Liver (tissue), 9 donors: Measurements from ENCODE around the gene DNAH3. TPM values are rescaled to one million over a fixed set of nuclear protein-coding genes. Genes with fewer than 3 reads are reported as not detected.

Experiments
- DNase-seq: peaks from one replicate; pipeline ENCODE4 v3.0.0-alpha.2; 2017; ENCODE audit warnings: low spot score
- H3K27ac ChIP-seq, 2 donors: one replicate each; pipeline ENCODE4 v1.7.0; 2013; ENCODE audit warnings: inconsistent platforms in 2 of 2, low read length in 2 of 2, control low read depth in 1 of 2, low read depth in 1 of 2, mild to moderate bottlenecking in 1 of 2
- H3K27me3 ChIP-seq, 4 donors: one replicate each; pipeline versions ENCODE4 v1.6.1 to v1.7.0; 2013; ENCODE audit warnings: low read length in 3 of 4, inconsistent platforms in 1 of 4, mild to moderate bottlenecking in 1 of 4, moderate library complexity in 1 of 4; ENCODE audit not compliant: control insufficient read depth in 4 of 4, insufficient read depth in 4 of 4
- H3K36me3 ChIP-seq, 4 donors: one replicate each; pipeline versions ENCODE4 v1.6.1 to v1.7.0; 2013; ENCODE audit warnings: low read length in 3 of 4, mild to moderate bottlenecking in 3 of 4, low read depth in 1 of 4, moderate library complexity in 1 of 4; ENCODE audit not compliant: control insufficient read depth in 4 of 4, insufficient read depth in 3 of 4
- H3K4me1 ChIP-seq, 4 donors: one replicate each; pipeline versions ENCODE4 v1.6.1 to v1.7.0; 2013; ENCODE audit warnings: low read length in 3 of 4, mild to moderate bottlenecking in 3 of 4, moderate library complexity in 1 of 4; ENCODE audit not compliant: control insufficient read depth in 4 of 4, insufficient read depth in 4 of 4
- H3K4me3 ChIP-seq, 3 donors: one replicate each; pipeline versions ENCODE4 v1.6.1 to v1.7.0; 2013; ENCODE audit warnings: low read length in 3 of 3, control low read depth in 1 of 3, low read depth in 1 of 3, mild to moderate bottlenecking in 1 of 3
- H3K9ac ChIP-seq, 2 donors: one replicate each; pipeline ENCODE4 v1.7.0; 2013; ENCODE audit warnings: low read length in 2 of 2, mild to moderate bottlenecking in 2 of 2, moderate library complexity in 2 of 2, control low read depth in 1 of 2, low read depth in 1 of 2
- H3K9me3 ChIP-seq, 4 donors: one replicate each; pipeline versions ENCODE4 v1.6.1 to v1.7.0; 2013; ENCODE audit warnings: low read length in 3 of 4; ENCODE audit not compliant: control insufficient read depth in 4 of 4
- EGR1 ChIP-seq, 2 donors: IDR thresholded peaks; 2 replicates each; pipeline ENCODE4 v1.6.1; 2016 to 2018; ENCODE audit warnings: antibody characterized with exemption in 2 of 2, low read depth in 2 of 2
- FOXA1 ChIP-seq: IDR thresholded peaks from 2 replicates; pipeline ENCODE4 v1.6.1; 2016; ENCODE audit warnings: antibody characterized with exemption
- FOXA2 ChIP-seq: IDR thresholded peaks from 2 replicates; pipeline ENCODE4 v1.6.1; 2016; ENCODE audit warnings: antibody characterized with exemption
- GABPA ChIP-seq, 2 donors: IDR thresholded peaks in 1 of 2; conservative IDR thresholded peaks in 1 of 2; 2 replicates each; pipeline ENCODE4 v1.6.1; 2016; ENCODE audit warnings: antibody characterized with exemption in 2 of 2, mild to moderate bottlenecking in 1 of 2, moderate library complexity in 1 of 2
- HNF4A ChIP-seq, 2 donors: conservative IDR thresholded peaks; 2 replicates each; pipeline ENCODE4 v1.6.1; 2016; ENCODE audit warnings: antibody characterized with exemption in 2 of 2, mild to moderate bottlenecking in 2 of 2
- HNF4G ChIP-seq: IDR thresholded peaks from 2 replicates; pipeline ENCODE4 v1.6.1; 2016; ENCODE audit warnings: antibody characterized with exemption
- JUND ChIP-seq, 2 donors: IDR thresholded peaks; 2 replicates each; pipeline ENCODE4 v1.6.1; 2016; ENCODE audit warnings: antibody characterized with exemption in 2 of 2
- NR2F2 ChIP-seq: IDR thresholded peaks from 2 replicates; pipeline ENCODE4 v1.6.1; 2016; ENCODE audit warnings: antibody characterized with exemption
- RAD21 ChIP-seq, 2 donors: IDR thresholded peaks; 2 replicates each; pipeline ENCODE4 v1.6.1; 2016; ENCODE audit warnings: antibody characterized with exemption in 2 of 2, mild to moderate bottlenecking in 2 of 2
- RXRA ChIP-seq, 2 donors: IDR thresholded peaks; 2 replicates each; pipeline ENCODE4 v1.6.1; 2017 to 2018; ENCODE audit warnings: antibody characterized with exemption in 2 of 2, mild to moderate bottlenecking in 1 of 2
- SP1 ChIP-seq: IDR thresholded peaks from 2 replicates; pipeline ENCODE4 v1.6.1; 2018; ENCODE audit warnings: antibody characterized with exemption, mild to moderate bottlenecking
- TAF1 ChIP-seq: conservative IDR thresholded peaks from 2 replicates; pipeline ENCODE4 v1.6.1; 2016; ENCODE audit warnings: antibody characterized with exemption, mild to moderate bottlenecking
- YY1 ChIP-seq: IDR thresholded peaks from 2 replicates; pipeline ENCODE4 v1.6.1; 2016; ENCODE audit warnings: antibody characterized with exemption, mild to moderate bottlenecking
- WGBS: extraction: QIAGEN DNeasy Blood & Tissue Kit; methylation state at CpG from one replicate; pipeline ENCODE4 v1.1.7; 2013; 5-methylcytosine and 5-hydroxymethylcytosine counted together
- polyA plus RNA-seq, 2 donors: library from polyadenylated mRNA; stranded (reverse) in 1 of 2; unstranded in 1 of 2; fragments of 200-250 nt in 1 of 2; fragments of >200 nt in 1 of 2; fragmentation: Nextera tagmentation in 1 of 2; extraction: Ambion mirVana in 1 of 2; gene quantifications; one replicate each; pipeline versions ENCODE4 v1.2.1 to v1.2.3, GENCODE V29; 2013 to 2015
- total RNA-seq, 2 donors: library from RNA; depleted of rRNA; stranded (reverse); fragments of >200 nt; gene quantifications; one replicate each; pipeline ENCODE4 v1.2.3, GENCODE V29; 2014
- TF ChIP-seq, protein P1 (sequence below): fragments of 150-350 bp; IDR thresholded peaks from 2 replicates; pipeline ENCODE4 v1.5.1; 2017; ENCODE audit warnings: improper control_type of control experiment, low read depth, low read length; ENCODE audit not compliant: missing input control
- TF ChIP-seq, protein P2 (sequence below): IDR thresholded peaks from 2 replicates; pipeline ENCODE4 v1.6.1; 2016; ENCODE audit warnings: antibody characterized with exemption
- TF ChIP-seq, protein P3 (sequence below): IDR thresholded peaks from 2 replicates; pipeline ENCODE4 v1.6.1; 2016; ENCODE audit warnings: antibody characterized with exemption
- donor health status: healthy.
- donor health status: healthy.
- donor health status: healthy.
- donor health status: healthy.
- donor health status: healthy.

The DNAH3 gene
- total and polyA plus RNA-seq, 4 donors: not detected

DNA sequence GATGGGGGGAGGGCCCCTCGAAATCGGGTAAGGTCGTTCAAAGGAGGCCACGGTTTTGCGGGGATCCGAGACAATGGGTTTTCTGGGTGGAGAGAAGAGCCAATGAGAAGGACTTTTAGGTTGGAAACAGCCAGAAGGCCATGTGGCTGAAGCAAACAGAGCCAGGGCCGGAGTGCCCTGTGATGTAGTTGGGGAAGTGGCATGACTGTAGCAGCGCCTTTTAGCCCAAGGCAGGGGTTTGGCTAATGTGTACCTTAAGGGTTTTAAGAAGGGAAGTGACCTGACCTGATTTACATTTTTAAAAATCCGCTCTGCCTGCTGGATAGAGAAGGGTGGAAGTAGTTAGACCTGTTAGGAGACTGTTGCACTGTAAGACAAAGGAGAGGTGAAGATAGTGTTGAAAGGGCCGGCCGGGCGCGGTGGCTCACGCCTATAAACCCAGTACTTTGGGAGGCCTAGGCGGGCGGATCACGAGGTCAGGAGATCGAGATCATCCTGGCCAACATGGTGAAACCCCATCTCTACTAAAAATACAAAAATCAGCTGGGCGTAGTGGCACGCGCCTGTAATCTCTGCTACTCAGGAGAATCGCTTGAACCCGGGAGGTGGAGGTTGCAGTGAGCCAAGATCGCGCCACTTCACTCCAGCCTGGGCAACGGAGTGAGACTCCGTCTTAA, 249.1 kb downstream of the DNAH3 start:
- TF ChIP-seq FOXA1: no peak
- TF ChIP-seq JUND (IDR thresholded peaks at IDR 0.05): no peak
- TF ChIP-seq, protein P1, sequence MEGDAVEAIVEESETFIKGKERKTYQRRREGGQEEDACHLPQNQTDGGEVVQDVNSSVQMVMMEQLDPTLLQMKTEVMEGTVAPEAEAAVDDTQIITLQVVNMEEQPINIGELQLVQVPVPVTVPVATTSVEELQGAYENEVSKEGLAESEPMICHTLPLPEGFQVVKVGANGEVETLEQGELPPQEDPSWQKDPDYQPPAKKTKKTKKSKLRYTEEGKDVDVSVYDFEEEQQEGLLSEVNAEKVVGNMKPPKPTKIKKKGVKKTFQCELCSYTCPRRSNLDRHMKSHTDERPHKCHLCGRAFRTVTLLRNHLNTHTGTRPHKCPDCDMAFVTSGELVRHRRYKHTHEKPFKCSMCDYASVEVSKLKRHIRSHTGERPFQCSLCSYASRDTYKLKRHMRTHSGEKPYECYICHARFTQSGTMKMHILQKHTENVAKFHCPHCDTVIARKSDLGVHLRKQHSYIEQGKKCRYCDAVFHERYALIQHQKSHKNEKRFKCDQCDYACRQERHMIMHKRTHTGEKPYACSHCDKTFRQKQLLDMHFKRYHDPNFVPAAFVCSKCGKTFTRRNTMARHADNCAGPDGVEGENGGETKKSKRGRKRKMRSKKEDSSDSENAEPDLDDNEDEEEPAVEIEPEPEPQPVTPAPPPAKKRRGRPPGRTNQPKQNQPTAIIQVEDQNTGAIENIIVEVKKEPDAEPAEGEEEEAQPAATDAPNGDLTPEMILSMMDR: no peak
- TF ChIP-seq TAF1: no peak
- Histone ChIP-seq H3K4me3 (peak overlapping the region; percentile 63 to 89 (median 88)), H3K9me3 (no peaks in the 10 kb centered on the region), H3K9ac (peak overlapping the region; percentile 77 to 98), H3K36me3 (peaks cover 0 to 8% (median 1%) of the 10 kb centered on the region in 4 donors), H3K27me3 (no peaks in the 10 kb centered on the region), H3K4me1 (peaks cover 8 to 45% (median 34%) of the 10 kb centered on the region in 4 donors), H3K27ac (peak overlapping the region; percentile 92 to 97)
- WGBS: 53% methylated on average over 27 of the region's 27 CpGs
- peak; percentile 36 for DNase-seq

DNA sequence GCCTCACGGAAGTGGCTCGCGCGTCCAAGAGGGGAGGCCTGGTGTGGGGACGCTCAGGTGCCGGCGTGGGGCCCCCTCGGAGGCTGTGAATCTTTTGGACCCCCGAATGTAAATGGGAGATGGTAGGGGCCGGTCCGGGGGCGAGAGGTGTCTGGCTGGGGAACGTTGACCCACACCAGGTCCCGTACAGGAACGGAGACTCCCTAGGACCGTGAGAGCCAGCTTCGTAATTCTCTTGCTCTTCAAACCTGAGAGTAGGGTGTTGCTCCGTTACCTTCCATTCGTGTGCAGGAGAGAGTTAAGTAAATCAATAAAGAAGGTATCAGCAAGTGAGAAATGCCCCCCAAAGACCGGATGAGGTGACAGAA, 249.6 kb downstream of the DNAH3 start:
- H3K36me3 ChIP-seq: peaks cover 0 to 8% (median 1%) of the 10 kb centered on the region in 4 donors
- H3K4me1 ChIP-seq: peaks cover 7 to 40% (median 34%) of the 10 kb centered on the region in 4 donors
- TF ChIP-seq NR2F2: no peak
- TF ChIP-seq EGR1 (IDR thresholded peaks at IDR 0.05; ENCODE audit: low read depth in 2 of 2): no peak
- TF ChIP-seq, protein P2, sequence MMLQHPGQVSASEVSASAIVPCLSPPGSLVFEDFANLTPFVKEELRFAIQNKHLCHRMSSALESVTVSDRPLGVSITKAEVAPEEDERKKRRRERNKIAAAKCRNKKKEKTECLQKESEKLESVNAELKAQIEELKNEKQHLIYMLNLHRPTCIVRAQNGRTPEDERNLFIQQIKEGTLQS: no peak
- TF ChIP-seq, protein P3, sequence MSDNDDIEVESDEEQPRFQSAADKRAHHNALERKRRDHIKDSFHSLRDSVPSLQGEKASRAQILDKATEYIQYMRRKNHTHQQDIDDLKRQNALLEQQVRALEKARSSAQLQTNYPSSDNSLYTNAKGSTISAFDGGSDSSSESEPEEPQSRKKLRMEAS: no peak
- TF ChIP-seq HNF4A (conservative IDR thresholded peaks at IDR 0.05): no peak
- TF ChIP-seq, protein P1: no peak
- no peak for TF ChIP-seq SP1
- TF ChIP-seq GABPA (IDR thresholded peaks at IDR 0.05 in 1 of 2, conservative IDR thresholded peaks at IDR 0.05 in 1 of 2): no peak
- no peak for TF ChIP-seq YY1
- no peak for TF ChIP-seq HNF4G
- TF ChIP-seq FOXA1: no peak
- no peak for TF ChIP-seq FOXA2
- no peak for TF ChIP-seq RXRA (IDR thresholded peaks at IDR 0.05)
- no peak for TF ChIP-seq RAD21 (IDR thresholded peaks at IDR 0.05)
- no peak for TF ChIP-seq JUND (IDR thresholded peaks at IDR 0.05)
- H3K4me3 ChIP-seq: peak overlapping the region; percentile 63 to 89 (median 88)
- peak overlapping the region; percentile 77 to 98 for H3K9ac ChIP-seq
- peak overlapping the region; percentile 92 to 97 for H3K27ac ChIP-seq
- no peaks in the 10 kb centered on the region for H3K27me3 ChIP-seq
- WGBS: under 1% methylated on average over 20 of the region's 20 CpGs
- H3K9me3 ChIP-seq: no peaks in the 10 kb centered on the region
- no peak for DNase-seq
